ENCODE data around the gene FOXP4.

- no peak for TF ChIP-seq CTCF (IDR thresholded peaks at IDR 0.05; ENCODE audit: insufficient read depth, low read depth, low read length)
- no peak for TF ChIP-seq EZH2 (IDR thresholded peaks at IDR 0.05; ENCODE audit: insufficient read depth, low read length)
Measured at GRCh38 chr6:41545247-41545702, 906 bp upstream of the FOXP4 start.

All from astrocyte (in vitro differentiated cells and primary cell).